HG03097 (cell line): Measurements from ENCODE around the gene IFI27.

ENCODE experiments used
- ATAC-seq: cut with Tn5 transposase; IDR thresholded peaks from one replicate; pipeline ENCODE4 v1.9.1; 2021; ENCODE audit not compliant: unreplicated experiment, low FRiP score

Gene IFI27

DNA sequence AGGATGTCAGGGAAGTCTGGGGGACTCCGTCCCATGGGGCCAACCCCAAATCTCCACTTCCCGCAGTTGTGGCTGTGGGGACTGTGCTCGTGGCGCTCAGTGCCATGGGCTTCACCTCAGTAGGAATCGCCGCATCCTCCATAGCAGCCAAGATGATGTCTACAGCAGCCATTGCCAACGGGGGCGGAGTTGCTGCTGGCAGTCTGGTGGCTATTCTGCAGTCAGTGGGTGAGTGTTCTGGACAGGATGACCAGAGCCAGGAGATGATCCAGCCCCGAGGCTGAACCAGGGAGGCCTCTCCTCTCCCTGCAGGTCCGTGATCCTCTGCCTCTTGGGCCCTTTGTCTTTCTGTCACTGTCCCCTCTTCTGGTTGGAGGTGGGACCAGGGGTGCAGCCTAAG is 8.8 kb upstream of the IFI27 start:
- ATAC-seq = no peak

DNA sequence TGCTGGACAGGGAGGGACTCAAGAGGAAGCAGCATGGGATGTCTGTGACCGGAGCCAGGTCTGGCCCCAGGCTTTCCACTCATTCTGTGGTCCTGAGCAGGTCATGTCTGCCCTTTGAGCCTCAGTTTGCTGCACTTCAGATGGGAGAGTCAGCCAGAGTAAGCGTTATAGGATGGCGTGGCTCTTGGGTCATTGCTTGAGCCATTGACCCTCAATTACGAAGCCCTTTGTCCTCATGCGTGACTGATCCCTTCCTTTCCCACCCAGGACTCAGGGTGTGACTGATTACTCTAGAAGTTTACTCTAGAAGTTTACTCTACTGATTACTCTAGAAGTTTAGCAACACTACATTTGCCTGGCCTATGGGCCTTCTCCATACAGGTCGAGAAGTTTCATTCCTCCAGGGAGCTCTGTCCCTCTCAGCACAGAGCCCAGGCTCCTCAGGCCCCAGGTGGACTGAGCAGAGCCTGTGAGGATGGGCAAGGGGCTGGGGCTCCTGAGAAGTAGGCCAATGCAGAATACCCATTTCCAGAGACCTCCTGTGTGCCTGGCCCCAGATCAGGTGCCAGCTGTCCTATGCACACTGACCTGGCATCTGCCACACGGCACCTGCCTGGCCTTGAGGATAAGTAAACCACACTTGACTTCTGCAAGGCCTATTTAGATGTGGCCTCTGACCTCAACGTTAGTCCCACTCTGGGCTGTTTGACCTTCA is 7.6 kb upstream of the IFI27 start:
- ATAC-seq = no peak

DNA sequence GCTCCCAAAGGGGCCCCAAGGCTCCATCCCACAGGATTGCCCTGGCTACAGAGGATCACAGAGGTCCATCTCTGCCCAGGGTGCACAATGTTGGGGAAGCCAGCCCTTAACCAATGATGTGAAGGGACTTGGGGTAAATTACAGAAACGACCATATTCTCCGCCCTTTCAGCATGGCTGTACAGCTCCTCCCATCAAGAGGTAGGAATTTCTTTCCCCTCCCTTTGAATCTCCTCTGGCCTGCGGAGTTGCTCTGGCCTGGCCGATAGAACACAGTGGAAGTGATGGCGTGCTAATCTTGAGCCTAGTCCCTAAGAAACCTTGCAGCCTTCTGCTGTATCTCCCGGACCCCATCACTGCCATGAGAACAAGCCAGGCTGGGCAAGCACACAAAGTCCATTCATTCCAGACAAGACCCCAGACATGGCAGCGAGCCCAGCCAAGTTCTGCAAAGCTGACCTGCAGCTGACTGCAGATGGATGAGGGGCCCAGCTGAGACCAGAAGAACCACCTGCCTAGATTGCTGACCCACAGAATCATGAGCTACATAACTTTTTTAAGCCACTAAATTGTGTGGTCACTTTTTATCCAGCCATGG is 6.9 kb upstream of the IFI27 start:
- no peak for ATAC-seq

DNA sequence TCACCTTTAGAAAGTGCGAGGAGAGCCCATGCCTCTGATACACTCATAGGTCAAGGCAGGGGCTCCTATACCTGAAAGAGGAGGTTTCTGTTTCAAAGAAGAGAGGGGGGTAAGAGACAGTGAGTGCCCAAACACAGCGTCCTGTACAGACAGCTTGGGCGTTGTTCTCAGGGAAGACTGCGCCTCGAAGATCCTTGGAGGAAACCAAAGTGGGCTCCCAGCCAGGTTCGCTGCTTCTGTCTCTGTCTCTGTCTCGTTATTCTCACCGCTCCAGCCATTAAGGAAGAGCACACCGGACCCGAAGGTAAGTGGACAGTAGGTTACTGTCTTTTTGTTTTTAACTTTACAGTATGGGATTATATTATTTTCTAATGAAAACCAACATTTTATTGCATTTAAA is 5.8 kb upstream of the IFI27 start:
- ATAC-seq = no peak

DNA sequence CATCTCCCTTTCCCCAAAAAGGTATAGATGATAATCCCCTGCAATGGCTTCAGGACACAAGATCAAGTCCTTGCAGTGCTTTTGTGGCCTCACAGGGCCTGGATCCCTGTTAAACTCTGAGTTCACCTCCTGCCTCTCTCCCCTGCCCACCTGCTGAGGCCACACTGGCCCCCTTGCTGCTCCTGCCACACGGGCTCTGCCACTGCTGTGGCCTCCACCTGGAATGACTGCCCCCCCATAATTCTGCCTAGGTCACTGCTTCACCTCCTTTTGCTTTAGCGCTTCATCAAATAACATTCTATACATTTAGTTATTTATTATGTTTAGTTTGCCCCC is 653 bp upstream of the IFI27 start:
- no peak for ATAC-seq

DNA sequence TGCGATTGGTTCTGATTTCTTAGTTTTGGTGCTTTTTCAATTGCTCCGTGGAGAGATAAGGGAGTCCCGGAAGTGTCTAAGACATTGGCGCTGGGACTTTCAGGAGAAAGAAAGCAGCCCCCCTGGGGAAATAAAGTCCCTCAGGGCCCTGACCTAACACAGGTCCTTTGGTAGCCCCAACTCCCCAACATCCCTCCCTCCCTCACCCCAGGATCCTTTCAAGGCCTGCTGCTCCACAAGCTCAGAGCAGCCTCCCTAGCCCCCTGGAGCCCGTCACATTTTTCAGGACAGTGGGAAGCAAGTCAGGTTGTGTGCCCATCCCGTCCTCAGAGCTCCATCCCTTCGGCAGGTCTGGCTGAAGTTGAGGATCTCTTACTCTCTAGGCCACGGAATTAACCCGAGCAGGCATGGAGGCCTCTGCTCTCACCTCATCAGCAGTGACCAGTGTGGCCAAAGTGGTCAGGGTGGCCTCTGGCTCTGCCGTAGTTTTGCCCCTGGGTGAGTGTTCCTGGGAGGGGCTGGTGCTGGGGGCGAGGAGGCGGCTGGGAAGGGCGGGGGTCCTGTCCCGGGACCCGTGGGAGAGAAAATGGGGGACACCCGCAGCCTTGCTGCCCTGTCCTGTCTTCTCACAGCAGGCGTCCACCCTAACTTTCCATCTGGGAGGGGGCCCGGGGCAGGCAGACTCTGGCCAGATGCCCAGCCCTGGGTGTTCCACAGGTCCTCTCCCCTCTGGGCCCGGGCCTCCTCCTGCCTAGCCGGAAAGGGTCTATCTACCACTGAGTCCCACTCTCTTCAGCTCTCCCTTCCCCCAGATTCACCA is 950 bp downstream of the IFI27 start:
- ATAC-seq = no peak

DNA sequence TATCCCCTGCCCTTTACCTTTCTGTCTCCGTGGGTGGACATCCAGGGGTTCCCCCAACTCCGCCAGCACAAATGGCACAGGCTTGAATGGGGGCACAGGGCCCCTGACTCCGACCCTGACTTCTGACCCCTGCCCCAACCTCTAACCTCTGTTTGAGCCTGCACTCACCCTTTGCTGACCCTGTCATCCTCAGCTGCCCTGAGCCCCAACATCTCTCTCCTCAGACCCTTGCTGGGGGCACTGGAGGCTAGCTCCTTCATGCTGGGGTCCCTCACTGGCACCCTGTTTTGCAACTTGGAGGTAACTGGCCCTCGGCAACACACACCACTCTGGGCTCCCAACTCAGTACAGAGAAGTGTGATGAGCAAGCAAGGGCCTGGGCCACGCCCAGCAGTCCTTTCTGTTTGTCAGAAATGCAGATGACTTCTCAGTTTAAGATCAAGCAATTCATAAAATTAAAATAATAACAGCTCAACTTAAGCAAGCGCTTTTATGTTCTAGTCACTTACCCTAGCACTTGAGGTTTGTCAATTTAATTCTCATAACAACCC is 2.1 kb downstream of the IFI27 start:
- ATAC-seq = no peak

DNA sequence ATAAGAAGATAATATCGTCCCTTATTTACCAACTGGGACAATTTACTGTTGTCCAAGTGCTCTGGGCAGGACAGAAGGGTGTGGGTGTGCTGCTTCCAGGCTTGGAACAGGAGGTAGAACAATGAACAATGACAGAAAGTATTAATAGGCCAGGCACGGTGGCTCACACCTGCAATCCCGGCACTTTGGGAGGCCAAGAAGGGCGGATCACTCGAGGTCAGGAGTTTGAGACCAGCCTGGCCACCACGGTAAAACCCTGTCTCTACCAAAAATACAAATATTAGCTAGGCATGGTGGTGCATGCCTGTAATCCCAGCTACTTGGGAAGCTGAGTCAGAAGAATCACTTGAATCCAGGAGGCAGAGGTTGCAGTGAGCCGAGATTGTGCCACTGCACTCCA is 2.5 kb downstream of the IFI27 start:
- no peak for ATAC-seq

DNA sequence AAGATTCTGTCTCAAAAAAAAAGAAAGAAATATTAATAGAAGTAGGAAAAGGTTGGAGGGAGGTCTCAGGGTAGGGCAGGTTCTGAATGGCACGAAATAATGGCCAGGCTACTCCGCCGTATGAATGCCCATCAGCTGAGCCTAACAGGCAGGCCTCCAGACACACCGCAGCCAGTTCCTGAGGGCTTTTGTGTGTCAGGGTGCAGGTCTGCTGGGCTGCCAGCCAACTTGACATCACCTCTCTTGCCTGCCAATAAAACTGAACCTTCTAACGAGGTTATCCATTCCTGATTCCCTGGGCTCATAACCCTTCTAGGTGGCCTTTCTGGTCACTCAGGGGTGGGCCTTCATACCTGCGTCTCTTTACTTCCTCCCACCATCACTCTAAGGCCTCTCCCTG is 3.0 kb downstream of the IFI27 start:
- no peak for ATAC-seq

DNA sequence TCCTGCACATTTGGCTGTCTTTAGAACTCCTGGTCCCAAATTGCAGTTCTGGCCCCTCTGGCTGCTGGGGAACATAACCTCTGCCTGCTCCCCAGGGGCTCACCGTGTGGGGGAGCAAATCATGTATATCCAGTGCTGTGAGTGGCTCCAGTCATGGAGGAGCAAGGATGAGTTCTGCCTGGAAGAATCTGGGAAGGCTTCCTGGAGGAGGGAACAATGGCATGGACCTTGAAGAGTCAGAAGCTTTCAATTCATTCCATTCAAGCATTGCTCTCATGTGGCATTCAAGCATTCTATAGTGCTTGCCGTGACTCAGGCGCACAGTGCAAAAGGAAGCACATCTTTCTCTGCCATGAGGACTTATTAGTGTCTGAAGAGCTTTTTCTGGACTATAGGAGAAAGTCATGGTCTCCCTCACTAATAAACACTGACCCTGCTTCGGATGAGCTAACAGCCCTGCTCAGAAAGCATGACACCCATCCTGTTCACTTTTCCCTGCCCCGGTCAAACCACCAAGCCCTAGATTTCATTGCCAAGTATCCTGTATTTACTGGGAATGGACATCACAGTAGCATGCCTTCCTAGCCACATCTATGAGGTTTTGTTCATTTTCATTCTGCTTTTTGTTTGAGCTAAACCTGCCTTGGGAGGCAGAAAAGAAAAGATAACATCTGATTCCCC is 3.5 kb downstream of the IFI27 start:
- ATAC-seq = no peak

DNA sequence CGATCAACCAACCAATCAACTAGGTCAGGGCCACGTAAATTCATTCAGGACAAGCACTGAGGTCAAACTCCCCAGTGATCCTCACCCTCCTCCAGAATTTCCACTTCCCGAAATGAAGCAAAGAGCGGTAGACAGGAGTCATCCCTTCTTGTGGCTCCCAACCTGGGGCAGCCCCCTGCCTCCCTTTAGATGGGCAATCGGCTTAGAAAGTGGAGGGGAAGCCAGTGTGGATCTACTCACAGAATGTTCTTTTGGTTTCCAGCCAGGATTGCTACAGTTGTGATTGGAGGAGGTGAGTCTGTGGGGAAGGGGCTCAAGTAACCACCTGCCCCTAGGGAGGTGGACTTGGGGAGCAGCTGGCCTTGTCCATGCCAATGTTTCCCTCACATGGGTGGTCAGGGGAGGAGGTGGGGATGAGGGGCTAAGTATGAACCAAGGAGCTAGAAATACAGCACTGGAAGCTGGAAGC is 4.1 kb downstream of the IFI27 start:
- ATAC-seq = no peak

DNA sequence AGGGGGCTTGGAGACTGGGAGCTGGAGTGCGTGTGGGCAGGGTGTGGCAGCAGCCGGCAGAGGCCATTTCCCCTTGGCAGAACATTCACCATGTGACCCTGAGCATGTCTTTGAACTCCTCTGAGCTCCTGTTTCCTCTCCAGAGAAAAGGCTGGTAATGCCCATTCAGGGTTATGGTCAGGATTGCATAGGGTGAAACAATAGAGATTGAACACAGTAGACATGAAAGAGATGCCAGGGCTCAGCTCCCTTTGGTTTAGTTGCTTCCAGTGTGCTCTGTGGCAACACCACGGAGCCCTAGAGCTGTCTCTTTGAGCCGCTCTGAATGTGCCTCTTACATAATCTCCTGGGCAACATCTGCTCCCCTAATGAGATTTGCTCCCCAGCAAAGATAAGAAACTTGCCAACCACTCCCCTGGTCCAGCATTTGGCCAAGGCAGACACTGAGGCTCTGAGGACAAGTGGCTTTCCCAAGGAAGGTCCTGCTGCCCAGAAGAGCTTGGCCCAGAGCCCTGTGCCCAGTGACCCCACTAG is 4.6 kb downstream of the IFI27 start:
- ATAC-seq = no peak

DNA sequence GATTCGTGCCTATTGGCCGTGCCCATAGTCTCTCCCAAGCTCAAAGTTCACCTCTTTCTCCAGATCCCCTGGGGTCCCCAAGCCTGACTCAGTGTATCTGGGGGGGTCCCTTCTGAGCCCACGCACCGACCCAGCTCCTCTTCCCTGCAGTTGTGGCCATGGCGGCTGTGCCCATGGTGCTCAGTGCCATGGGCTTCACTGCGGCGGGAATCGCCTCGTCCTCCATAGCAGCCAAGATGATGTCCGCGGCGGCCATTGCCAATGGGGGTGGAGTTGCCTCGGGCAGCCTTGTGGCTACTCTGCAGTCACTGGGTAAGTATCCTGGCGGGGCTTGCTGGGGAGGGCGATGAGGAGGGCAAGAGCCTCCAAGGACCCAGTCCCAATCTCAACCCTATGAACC is 5.1 kb downstream of the IFI27 start:
- no peak for ATAC-seq

DNA sequence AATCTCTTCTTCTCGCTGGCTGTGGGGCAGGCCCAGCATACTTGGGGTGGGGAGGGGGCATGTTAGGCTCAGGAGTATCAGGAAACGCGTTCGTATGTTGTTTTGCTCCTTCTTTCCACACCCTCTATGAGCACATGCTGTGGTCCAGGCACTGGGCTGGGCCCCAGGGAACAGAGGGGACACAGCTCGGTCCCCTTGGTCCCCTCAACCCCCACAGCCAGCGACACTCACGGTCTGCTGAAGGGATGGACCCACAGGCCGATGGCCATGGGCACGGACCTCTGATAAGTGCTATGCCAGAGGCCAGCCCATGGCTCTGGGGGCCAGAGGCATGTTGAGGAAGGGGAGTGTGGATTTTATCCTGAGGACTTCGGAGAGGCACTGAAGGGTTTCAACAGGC is 6.2 kb downstream of the IFI27 start:
- no peak for ATAC-seq

DNA sequence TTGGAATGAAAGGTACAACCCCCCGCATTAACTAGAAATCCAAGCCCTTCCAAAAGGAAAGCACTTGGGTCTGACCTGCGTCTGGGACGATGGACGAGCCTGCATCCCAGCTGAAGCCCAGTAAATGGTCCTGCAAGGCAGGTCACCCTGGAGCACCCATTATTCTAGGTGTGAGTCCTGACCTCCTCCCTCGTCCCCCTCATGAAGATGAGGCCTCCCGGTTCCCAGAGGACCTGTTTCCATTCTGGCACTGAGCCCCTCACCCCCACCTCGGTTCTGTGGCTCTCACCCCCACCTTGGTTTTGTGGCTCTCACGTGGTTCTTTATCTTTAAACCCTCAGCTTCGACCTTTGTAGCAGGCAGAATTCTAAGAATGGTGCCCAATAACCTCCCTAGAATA is 7.3 kb downstream of the IFI27 start:
- ATAC-seq = no peak

DNA sequence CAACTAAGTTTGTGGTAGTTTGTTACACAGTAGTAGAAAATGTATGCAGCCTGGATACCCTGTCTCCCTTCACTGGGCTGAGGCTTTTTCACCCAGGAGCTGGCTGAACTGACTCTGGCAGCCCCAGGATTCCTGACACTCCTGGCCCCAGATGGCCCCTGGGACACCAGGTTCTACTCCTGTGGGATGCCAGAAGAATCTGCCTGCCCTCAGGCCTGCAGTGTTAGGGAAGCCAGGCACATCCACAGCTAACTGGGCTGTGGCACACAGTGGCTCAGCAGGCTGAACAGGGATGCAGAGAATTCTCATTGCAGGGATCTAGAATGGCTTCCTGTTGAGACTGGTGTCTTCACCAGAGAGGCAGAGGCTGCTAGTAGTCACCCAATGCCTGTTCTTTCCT is 8.5 kb downstream of the IFI27 start:
- no peak for ATAC-seq

DNA sequence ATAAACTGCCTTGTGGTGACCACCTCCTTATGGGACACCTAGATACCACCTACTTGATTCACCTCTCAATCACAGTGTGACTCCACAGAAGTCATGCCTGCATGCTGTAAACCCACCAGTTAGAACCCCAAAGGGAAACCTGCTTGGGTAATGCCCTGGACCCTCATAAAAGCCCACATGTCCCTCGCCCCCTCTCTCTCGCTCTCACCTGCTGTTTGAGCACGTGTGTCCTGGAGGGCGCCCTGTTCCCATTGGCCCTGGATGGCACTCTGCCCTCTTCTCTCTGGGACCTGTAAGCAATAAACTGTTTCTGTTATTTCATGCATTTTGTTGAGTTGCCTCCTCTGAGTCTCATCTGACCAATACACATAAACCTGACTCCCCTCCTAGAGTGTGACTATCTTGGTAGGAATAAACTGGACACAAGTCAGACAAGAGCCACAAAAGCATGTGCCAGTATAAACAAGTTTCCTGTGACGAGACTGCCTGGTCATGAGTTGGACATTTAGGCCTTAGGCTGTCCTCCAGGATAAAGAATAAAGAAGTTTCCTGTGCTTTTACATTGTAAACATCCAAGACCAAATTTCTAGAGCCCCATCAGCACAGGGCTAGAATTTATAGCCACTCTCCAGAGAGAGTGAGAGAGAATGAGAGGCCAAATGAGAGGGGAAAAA is 10.3 kb downstream of the IFI27 start:
- no peak for ATAC-seq

DNA sequence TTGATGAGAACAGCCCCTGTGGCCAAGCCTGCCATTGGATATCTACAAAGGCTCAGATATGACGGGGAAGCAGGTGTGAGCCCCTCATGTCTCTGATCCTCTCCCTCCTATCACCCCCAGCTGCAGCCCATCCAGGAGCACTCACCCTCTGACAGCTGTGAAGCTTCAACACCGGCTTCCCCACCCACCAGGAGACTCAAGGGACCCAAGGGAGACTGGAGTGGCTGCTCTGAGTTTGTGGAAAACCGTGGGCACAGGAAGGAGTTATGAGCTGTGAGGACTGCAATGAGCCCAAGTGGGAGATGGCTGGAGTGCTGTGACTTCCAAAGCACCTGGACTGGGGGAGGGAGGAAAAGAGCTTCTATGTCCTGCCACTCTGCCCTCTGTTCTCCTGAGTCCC is 10.9 kb downstream of the IFI27 start:
- ATAC-seq = no peak

DNA sequence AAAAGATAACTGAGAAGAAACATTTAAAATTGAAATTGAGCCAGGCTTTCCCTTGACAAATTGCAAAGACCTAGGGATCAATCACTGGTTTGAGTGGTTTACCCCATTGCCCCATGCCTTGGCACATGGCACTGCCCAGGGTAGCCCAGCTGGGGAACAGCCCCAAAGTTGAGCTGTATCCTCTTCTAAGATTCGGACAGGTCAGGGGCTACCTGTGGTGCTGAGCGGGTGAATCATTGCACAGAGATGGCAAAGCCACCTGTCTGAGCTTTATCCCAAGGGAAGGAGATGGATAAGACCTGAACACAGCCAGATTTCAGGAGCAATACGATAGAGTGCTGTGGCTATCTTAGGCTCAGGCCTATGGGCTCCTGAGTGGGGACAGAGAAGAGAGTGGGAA is 11.9 kb downstream of the IFI27 start:
- ATAC-seq = no peak

DNA sequence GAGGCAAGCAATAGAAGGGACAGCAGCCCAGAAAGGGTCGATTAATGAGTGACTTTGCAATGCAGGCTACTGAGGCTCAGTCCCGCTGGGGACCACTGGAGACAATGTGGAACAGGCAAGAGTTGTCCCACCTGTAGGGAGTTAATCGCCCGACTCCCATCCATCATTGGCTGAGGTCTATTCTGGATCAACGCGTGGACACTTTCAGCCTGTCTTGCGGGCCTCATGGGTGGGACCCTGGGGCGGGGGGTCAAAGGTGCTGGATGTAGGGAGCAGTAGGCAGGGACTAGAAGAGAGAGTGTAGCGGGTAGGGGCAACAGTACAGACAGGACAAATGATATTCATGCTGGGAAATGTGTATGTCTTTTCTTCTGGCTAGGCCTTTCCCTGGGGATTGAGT is 12.8 kb downstream of the IFI27 start:
- no peak for ATAC-seq
